Activated T-helper 1 cell treated with anti-CD3 and anti-CD28 coated beads, Interleukin-12 subunit alpha, Interleukin-12 subunit beta, Interleukin-2, Interleukin-4 antibody, amounts not matched to agents 30 ng/mL and 10 ng/mL and 1 ng/mL, durations not matched to agents 14 hours and 24 hours and 36 hours (primary cell): ENCODE results near the gene MAP4K3. TPM values are rescaled to one million over a fixed set of nuclear protein-coding genes. Genes with fewer than 3 reads are reported as not detected.
"Not testable (repeated sequence)": the region's sequence is repeated elsewhere in the genome, so short reads cannot be mapped to it uniquely, and the experiment has no call there.

Experiments used
- DNase-seq: peaks from one replicate; pipeline ENCODE4 v3.0.0; 2021; ENCODE audit warnings: low spot score
- H3K27ac Mint-ChIP-seq: one replicate; pipeline ENCODE4 v1.8.0; 2021; ENCODE audit warnings: mild to moderate bottlenecking, mixed read lengths
- H3K27me3 Mint-ChIP-seq: one replicate; pipeline ENCODE4 v1.8.0; 2022; ENCODE audit warnings: mild to moderate bottlenecking, moderate library complexity, mixed read lengths; ENCODE audit not compliant: insufficient read depth
- H3K36me3 Mint-ChIP-seq: one replicate; pipeline ENCODE4 v1.8.0; 2021; ENCODE audit warnings: low read depth, mixed read lengths
- H3K4me1 Mint-ChIP-seq: one replicate; pipeline ENCODE4 v1.8.0; 2021; ENCODE audit warnings: low read depth, mixed read lengths
- H3K4me3 Mint-ChIP-seq: one replicate; pipeline ENCODE4 v1.8.0; 2021; ENCODE audit warnings: mild to moderate bottlenecking, moderate library complexity, mixed read lengths
- H3K9me3 Mint-ChIP-seq: one replicate; pipeline ENCODE4 v1.8.0; 2021; ENCODE audit warnings: mixed read lengths
- intact Hi-C: fragments of 100-400 bp; cut with micrococcal nuclease; formaldehyde crosslinking; loops from one replicate; pipeline ENCODE4 v1.15.1; 2024
- total RNA-seq: library from RNA; stranded (reverse); gene quantifications from 2 replicates; pipeline ENCODE4 v1.2.3, GENCODE V29; 2022

MAP4K3 gene
- total RNA-seq, 1 donor from 2014 or later = 24.1 TPM

DNA sequence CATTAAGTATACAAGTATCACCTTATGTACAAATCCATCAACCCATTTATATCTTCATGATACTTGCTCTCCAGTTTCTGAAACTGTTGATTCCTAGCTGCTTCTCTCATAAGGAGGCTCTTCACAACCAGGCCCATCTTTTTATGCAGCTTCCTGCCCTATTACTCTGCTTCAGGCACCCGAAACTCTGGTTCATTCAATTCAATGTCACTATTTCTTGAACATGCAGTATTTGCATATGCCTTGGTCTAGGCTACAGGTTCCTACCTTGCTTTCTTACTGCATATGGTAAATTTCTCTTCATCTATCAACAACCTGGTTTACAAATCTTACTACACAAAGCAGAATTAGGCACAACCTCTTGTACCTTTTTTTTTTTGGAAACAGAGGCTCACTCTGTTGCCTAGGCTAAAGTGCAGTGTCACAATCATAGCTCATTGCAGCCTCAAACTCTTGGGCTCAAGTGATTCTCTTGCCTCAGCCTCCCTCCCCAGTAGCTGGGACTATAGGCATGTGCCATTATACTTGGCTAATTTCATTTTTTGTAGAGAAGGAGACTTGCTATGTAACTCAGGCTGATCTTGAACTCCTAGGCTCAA lies 190.6 kb downstream of the MAP4K3 start:
- intact Hi-C loops = loop anchor here (5.0 kb wide), 1 partner anchor 299 kb away; no protein-coding TSS in a partner anchor

DNA sequence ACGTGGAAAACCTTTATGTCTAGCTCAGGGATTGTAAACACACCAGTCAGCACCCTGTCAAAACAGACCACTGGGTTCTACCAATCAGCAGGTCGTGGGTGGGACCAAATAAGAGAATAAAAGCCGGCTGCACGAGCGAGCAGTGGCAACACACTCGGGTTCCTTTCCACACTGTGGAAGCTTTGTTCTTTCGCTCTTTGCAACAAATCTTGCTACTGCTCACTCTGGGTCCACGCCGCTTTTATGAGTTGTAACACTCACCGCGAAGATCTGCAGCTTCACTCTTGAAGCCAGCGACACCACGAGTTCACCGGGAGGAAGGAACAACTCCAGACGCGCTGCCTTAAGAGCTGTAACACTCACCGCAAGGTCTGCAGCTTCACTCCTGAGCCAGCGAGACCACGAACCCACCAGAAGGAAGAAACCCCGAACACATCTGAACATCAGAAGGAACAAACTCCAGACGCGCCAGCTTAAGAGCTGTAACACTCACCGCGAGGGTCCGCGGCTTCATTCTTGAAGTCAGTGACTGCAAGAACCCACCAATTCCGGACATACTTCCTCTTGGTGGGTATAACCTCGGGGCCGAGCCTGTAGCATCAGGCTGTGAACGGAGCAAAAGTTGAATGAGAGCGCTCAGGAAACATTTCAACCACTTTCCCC lies 192.0 kb downstream of the MAP4K3 start:
- H3K27ac Mint-ChIP-seq = peak overlapping the region; percentile 43
- peaks cover 13% of the 10 kb centered on the region for H3K4me1 Mint-ChIP-seq
- peak overlapping the region; percentile 79 for H3K4me3 Mint-ChIP-seq
- intact Hi-C loops = loop anchor here (5.0 kb wide), 1 partner anchor 298 kb away; no protein-coding TSS in a partner anchor
- not testable (repeated sequence) for H3K9me3 Mint-ChIP-seq, H3K36me3 Mint-ChIP-seq, H3K27me3 Mint-ChIP-seq
- DNase-seq = peak; percentile 32

More for the DNA sequence above, 190.6 kb downstream of the MAP4K3 start:
- H3K4me1 Mint-ChIP-seq = peaks cover 13% of the 10 kb centered on the region
- H3K4me3 Mint-ChIP-seq = no peak overlapping the region
- H3K9me3 Mint-ChIP-seq = peaks cover 2% of the 10 kb centered on the region
- no peaks in the 10 kb centered on the region for H3K27me3 Mint-ChIP-seq
- no peak for DNase-seq
- H3K36me3 Mint-ChIP-seq = peaks cover 15% of the 10 kb centered on the region
- H3K27ac Mint-ChIP-seq = no peak overlapping the region

DNA sequence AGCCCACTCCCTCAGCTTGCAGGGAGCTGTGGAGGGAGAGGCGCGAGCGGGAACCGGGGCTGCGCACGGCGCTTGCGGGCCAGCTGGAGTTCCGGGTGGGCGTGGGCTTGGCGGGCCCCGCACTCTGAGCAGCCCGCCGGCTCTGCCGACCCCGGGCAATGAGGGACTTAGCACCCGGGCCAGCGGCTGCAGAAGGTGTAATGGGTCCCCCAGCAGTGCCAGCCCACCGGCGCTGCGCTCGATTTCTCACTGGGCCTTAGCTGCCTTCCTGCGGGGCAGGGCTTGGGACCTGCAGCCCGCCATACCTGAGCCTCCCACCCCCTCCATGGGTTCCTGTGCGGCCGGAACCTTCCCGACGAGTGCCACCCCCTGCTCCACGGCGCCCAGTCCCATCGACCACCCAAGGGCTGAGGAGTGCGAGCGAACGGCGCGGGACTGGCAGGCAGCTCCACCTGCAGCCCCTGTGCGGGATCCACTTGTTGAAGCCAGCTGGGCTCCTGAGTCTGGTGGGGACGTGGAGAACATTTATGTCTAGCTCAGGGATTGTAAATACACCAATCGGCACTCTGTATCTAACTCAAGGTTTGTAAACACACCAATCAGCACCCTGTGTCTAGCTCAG lies 192.7 kb downstream of the MAP4K3 start:
- DNase-seq, H3K27me3 Mint-ChIP-seq, H3K36me3 Mint-ChIP-seq, H3K9me3 Mint-ChIP-seq, intact Hi-C loops: not testable (repeated sequence)
- Mint-ChIP-seq H3K27ac (peak overlapping the region; percentile 43), H3K4me1 (peaks cover 13% of the 10 kb centered on the region), H3K4me3 (peak overlapping the region; percentile 79)

DNA sequence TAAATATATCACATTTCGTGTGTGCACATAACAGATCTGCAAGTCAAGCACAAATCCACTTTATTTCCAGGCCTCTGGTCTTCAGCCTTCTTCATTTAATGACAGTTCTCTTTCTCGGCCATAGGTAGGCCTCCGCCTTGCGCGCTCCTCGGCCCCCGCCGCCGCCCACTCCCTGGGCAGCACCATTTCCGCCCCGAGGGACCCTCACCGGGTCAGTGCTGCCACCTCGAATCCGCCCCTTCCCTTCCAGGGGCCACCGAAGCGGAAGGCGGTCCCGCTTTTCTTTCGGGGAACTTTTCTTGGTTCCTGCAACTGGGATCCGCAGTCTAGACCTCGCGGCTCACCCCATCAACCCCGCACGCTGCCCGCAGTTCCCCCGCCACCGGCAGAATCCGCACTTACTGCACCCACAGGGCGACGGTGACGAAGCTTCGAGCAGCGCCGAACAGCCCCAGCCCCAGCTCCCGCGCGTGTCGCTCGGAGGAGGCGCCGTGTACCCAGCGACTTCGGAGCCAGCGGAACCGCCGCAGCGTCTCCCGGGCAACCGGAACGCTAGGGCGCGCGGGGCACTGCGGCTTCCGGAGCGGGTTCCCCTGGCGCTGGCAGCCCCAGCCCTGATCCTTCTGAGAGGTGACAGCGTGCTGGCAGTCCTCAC lies 193.5 kb downstream of the MAP4K3 start, which contains the start of gene CDKL4:
CDKL4 (minus strand) TSS at position 502 of the 655 bp plus-strand sequence.
- intact Hi-C loops = no loop called here
- Mint-ChIP-seq H3K27ac (peak within 1 kb of the TSS; percentile 43), H3K36me3 (peaks cover 6% of the 10 kb centered on the region)

DNA sequence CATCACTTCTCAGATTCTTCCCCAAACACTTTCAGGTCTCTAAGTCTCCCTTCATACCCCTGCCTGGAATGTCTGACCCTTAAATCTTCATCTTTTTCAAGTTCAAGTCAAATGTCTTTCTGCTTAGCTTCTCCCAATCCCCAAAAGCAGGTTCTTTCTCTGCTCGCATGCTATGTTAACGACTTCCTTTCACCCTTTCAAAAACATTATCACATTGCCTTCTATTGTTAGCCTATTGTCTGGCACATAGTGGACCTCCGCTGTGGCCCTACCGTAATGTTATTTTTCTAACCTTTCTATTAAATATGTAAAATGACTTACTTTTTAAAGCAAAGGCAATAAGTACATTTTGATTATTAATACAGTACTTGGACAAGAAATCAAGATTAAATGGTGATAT lies 195.5 kb downstream of the MAP4K3 start:
- intact Hi-C loops = no loop called here
- Mint-ChIP-seq H3K4me3 (no peak overlapping the region), H3K27me3 (peaks cover 6% of the 10 kb centered on the region)

More for the DNA sequence above, 193.5 kb downstream of the MAP4K3 start, which contains the start of gene CDKL4:
- peaks cover 13% of the 10 kb centered on the region for H3K4me1 Mint-ChIP-seq
- H3K4me3 Mint-ChIP-seq = peak within 1 kb of the TSS; percentile 79
- DNase-seq = peak; percentile 21
- no peaks in the 10 kb centered on the region for H3K9me3 Mint-ChIP-seq
- H3K27me3 Mint-ChIP-seq = peaks cover 6% of the 10 kb centered on the region

DNA sequence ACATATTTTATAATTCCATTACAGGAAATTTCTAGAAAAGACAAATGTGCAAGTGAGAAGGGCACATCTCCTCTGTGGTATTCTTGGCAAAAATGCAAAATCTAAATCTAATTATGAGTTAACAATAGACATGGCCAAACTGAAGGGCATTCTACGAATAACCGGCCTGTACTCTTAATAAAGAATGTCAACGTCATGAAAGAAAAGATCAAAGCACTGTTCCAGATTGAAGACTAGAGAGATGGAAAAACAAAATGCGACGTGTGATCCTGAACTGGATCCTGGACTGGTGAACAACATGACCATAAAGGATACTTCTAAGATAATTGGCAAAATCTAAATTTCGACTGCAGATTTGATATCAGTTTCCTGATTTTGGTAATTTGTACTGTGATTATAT lies 196.3 kb downstream of the MAP4K3 start:
- H3K4me3 Mint-ChIP-seq = no peak overlapping the region
- peaks cover 6% of the 10 kb centered on the region for H3K27me3 Mint-ChIP-seq
- H3K4me1 Mint-ChIP-seq = peaks cover 13% of the 10 kb centered on the region
- DNase-seq = no peak
- H3K36me3 Mint-ChIP-seq = peaks cover 5% of the 10 kb centered on the region
- H3K9me3 Mint-ChIP-seq = peaks cover 3% of the 10 kb centered on the region
- intact Hi-C loops = no loop called here
- H3K27ac Mint-ChIP-seq = no peak overlapping the region

More for the DNA sequence above, 195.5 kb downstream of the MAP4K3 start:
- DNase-seq = no peak
- Mint-ChIP-seq H3K4me1 (peaks cover 13% of the 10 kb centered on the region), H3K36me3 (peaks cover 5% of the 10 kb centered on the region), H3K27ac (no peak overlapping the region), H3K9me3 (peaks cover 3% of the 10 kb centered on the region)

DNA sequence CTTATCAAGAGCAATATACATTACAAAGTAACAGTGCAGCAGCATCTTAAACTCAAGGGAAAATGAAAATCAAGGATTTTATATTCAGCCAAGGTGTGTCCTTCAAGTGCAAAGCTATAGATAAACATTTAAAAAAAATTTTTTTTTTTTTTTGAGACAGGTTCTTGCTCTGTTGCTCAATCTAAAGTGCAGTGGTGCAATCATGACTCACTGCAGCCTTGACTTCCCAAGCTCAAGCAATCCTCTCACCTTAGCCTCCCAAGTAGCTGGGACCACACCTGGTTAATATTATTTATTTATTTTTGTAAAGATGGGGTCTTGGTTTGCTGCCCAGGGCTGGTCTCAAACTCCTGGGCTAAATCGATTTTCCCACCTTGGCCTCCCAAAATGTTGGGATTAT lies 202.3 kb downstream of the MAP4K3 start:
- intact Hi-C loops = no loop called here
- no peak overlapping the region for H3K27ac Mint-ChIP-seq
- peaks cover 3% of the 10 kb centered on the region for H3K9me3 Mint-ChIP-seq
- no peak for DNase-seq
- H3K27me3 Mint-ChIP-seq = peaks cover 3% of the 10 kb centered on the region
- H3K4me3 Mint-ChIP-seq = no peak overlapping the region
- peaks cover 1% of the 10 kb centered on the region for H3K36me3 Mint-ChIP-seq
- H3K4me1 Mint-ChIP-seq = peaks cover 2% of the 10 kb centered on the region

DNA sequence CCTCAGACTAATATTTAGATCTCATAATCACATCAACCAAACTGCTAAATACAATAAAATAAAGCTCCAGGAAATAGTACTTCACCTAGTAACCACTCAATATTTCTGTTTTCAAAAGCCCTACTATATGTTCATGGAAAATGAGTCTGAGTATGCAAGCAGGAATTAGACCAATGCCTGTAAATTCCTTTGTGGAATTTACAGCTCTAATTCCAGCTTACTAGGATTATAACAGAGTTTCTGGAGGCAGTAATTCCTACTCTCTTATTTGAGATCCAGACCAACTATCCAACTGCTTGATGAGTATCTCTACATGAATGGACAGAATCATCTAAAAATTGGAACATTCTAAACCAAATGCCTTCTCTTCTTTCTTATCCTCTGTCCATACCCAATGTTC lies 204.9 kb downstream of the MAP4K3 start:
- peaks cover 28% of the 10 kb centered on the region for H3K4me1 Mint-ChIP-seq
- intact Hi-C loops = no loop called here
- no peak overlapping the region for H3K4me3 Mint-ChIP-seq
- H3K27ac Mint-ChIP-seq = no peak overlapping the region
- no peaks in the 10 kb centered on the region for H3K27me3 Mint-ChIP-seq
- H3K36me3 Mint-ChIP-seq = peaks cover 3% of the 10 kb centered on the region
- no peak for DNase-seq
- H3K9me3 Mint-ChIP-seq = peaks cover 3% of the 10 kb centered on the region

DNA sequence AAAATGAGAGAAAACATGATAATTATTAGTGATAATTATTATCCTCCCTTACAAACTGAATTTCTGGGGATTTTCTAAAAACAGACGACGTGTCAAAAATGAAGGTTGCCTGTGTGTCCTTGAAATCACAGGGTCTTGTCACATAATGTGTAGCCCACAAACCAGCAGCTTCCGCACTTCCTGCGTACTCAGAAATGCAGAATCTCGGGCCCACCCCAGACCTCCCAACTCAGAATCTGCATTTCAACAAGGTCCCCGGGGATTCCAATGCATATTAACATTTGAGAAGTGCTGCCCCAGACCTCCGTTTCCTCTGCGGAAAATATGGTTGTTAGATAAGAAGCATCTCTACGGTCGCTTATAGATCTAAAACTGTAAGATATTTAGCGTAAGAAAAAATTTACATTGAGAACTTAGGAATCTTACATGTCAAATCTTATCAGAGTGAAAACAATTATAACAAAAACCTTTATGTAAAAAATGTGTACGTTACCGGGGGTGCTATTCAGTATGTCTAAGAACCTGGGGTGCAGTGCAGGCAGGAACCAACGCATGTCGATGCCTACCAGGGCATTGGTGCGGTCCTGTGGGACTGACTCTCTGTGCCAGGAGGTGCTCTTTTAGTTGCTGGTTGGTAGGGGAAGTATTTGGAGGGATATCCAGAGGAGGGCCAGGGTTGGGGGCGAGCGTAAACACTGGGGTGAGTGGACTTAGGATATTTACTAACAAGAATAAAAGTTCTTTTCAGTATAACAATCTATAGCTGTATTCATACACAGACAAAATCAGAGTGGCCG lies 208.5 kb downstream of the MAP4K3 start:
- H3K36me3 Mint-ChIP-seq = peaks cover 3% of the 10 kb centered on the region
- no peaks in the 10 kb centered on the region for H3K27me3 Mint-ChIP-seq
- no peaks in the 10 kb centered on the region for H3K9me3 Mint-ChIP-seq
- peak overlapping the region; percentile 83 for H3K27ac Mint-ChIP-seq
- no peak for DNase-seq
- H3K4me3 Mint-ChIP-seq = peak overlapping the region; percentile 76
- intact Hi-C loops = loop anchor here (1.0 to 10.0 kb wide), 9 partner anchors 14 to 854 kb away; partner anchors contain the start of genes ATL2 and GEMIN6
- H3K4me1 Mint-ChIP-seq = peaks cover 54% of the 10 kb centered on the region

DNA sequence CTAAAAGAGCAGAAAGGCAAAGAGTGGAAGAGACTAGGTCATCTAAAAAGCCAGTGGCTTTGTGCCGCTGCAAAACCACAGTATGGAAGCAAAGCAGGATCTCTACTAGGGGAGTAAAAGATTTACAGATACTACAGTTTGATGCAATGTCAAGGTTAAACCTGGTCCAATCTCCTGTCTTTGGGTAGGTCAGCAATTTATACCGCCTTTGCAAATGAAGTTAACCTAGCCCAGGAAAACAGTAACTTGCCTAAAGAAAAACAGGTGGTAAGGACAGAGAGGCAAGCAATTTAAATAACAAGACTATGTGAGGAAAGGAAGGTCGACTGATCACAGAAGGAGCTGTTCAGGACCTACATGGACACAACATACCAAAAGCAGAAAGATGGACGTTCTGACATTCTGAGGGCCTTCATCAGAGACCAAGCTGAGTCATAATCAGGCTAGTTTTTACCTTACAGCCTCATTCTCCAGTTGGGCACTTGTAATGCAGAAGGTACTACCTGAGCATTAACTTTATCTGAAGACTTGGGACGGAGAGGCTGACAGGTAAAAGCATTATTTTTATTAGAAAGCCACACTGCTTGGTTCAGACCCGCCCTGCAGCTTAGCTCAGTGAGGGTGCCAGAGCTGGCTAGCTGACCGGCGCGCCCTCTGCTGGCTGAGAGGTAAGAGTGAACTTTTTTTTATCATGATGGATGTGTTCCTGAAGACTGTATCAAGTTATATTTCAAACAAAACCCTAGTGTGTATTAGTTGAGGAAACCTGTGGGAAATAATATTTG lies 209.3 kb downstream of the MAP4K3 start:
- peak overlapping the region; percentile 83 for H3K27ac Mint-ChIP-seq
- intact Hi-C loops = loop anchor here (1.0 to 10.0 kb wide), 9 partner anchors 13 to 853 kb away; partner anchors contain the start of genes ATL2 and GEMIN6
- peak; percentile 70 for DNase-seq
- no peaks in the 10 kb centered on the region for H3K9me3 Mint-ChIP-seq
- no peaks in the 10 kb centered on the region for H3K27me3 Mint-ChIP-seq
- peak overlapping the region; percentile 76 for H3K4me3 Mint-ChIP-seq
- H3K36me3 Mint-ChIP-seq = peaks cover 3% of the 10 kb centered on the region
- peaks cover 54% of the 10 kb centered on the region for H3K4me1 Mint-ChIP-seq

DNA sequence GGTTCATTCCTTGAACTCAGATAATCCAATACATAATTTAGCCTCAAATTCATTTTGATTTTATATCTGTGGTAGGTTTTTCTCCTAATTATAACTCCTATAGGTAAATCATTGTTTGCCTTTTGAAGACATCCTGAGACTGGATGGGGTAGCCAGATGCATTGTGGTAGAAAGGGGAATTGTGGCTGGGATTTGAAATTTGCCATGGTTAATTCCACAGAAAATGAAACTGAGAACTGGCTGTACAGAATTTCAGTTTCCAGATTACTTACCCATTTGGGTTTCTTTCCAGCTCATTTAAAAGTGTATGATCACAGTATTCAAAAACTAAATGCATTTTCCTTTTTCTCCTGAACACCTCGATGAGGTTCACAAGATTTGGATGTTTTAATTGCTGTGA lies 211.5 kb downstream of the MAP4K3 start:
- H3K9me3 Mint-ChIP-seq = peaks cover 4% of the 10 kb centered on the region
- DNase-seq = no peak

More for the DNA sequence above, 211.5 kb downstream of the MAP4K3 start:
- Mint-ChIP-seq H3K27me3 (no peaks in the 10 kb centered on the region), H3K4me1 (peaks cover 60% of the 10 kb centered on the region), H3K4me3 (peak overlapping the region; percentile 22), H3K36me3 (peaks cover 9% of the 10 kb centered on the region), H3K27ac (no peak overlapping the region)
- intact Hi-C loops = loop anchor here (1.0 to 10.0 kb wide), 5 partner anchors 8 to 851 kb away; partner anchors contain the start of genes ATL2 and GEMIN6
